Trophoblast cell (in vitro differentiated cells and primary cell): Measurements from ENCODE around the gene AOC2.
"Not testable (repeated sequence)": the region's sequence is repeated elsewhere in the genome, so short reads cannot be mapped to it uniquely, and the experiment has no call there.

Source experiments
- DNase-seq, 2 donors: peaks; one replicate each; pipeline ENCODE4 v3.0.0-alpha.2; 2016
- H2AFZ ChIP-seq: 2 replicates; pipeline ENCODE4 v1.6.1; 2013; ENCODE audit warnings: low read length, moderate library complexity, mild to moderate bottlenecking; ENCODE audit not compliant: insufficient read depth, poor library complexity
- H2AK5ac ChIP-seq: 2 replicates; pipeline ENCODE4 v1.6.1; 2013; ENCODE audit warnings: mild to moderate bottlenecking, low read length
- H2BK120ac ChIP-seq: 2 replicates; pipeline ENCODE4 v1.6.1; 2013; ENCODE audit warnings: low read length, mild to moderate bottlenecking, moderate library complexity; ENCODE audit not compliant: insufficient read depth, poor library complexity
- H2BK12ac ChIP-seq: 2 replicates; pipeline ENCODE4 v1.6.1; 2013; ENCODE audit warnings: mild to moderate bottlenecking, low read length, moderate library complexity
- H2BK5ac ChIP-seq: 2 replicates; pipeline ENCODE4 v1.6.1; 2013; ENCODE audit warnings: low read length, low read depth, moderate library complexity, mild to moderate bottlenecking; ENCODE audit not compliant: poor library complexity
- H3K14ac ChIP-seq: 2 replicates; pipeline ENCODE4 v1.6.1; 2013; ENCODE audit warnings: mild to moderate bottlenecking, low read length
- H3K18ac ChIP-seq: 2 replicates; pipeline ENCODE4 v1.6.1; 2013; ENCODE audit warnings: mild to moderate bottlenecking, low read length
- H3K23ac ChIP-seq: 2 replicates; pipeline ENCODE4 v1.6.1; 2013; ENCODE audit warnings: low read length
- H3K27ac ChIP-seq: 2 replicates; pipeline ENCODE4 v1.5.1; 2013; ENCODE audit warnings: low read depth, mild to moderate bottlenecking, inconsistent platforms, low read length, moderate library complexity
- H3K27me3 ChIP-seq: 2 replicates; pipeline ENCODE4 v1.6.1; 2013; ENCODE audit warnings: inconsistent platforms, mild to moderate bottlenecking, low read length, moderate library complexity; ENCODE audit not compliant: insufficient read depth
- H3K36me3 ChIP-seq, 2 experiments: 1 replicate in 1 of 2; 2 replicates in 1 of 2; pipeline ENCODE4 v1.6.1; 2013; ENCODE audit warnings: low read length in 2 of 2, mild to moderate bottlenecking in 2 of 2, moderate library complexity in 1 of 2; ENCODE audit not compliant: insufficient read depth in 2 of 2, control insufficient read depth in 1 of 2
- H3K4ac ChIP-seq: 2 replicates; pipeline ENCODE4 v1.6.1; 2013; ENCODE audit warnings: low read depth, mild to moderate bottlenecking, low read length, moderate library complexity
- H3K4me1 ChIP-seq, 2 experiments: 1 replicate in 1 of 2; 2 replicates in 1 of 2; pipeline ENCODE4 v1.6.1; 2013; ENCODE audit warnings: low read length in 2 of 2, mild to moderate bottlenecking in 2 of 2, moderate library complexity in 1 of 2; ENCODE audit not compliant: insufficient read depth in 2 of 2, control insufficient read depth in 1 of 2
- H3K4me2 ChIP-seq: 2 replicates; pipeline ENCODE4 v1.6.1; 2013; ENCODE audit warnings: inconsistent platforms, mild to moderate bottlenecking, low read length, moderate library complexity
- H3K4me3 ChIP-seq: 2 replicates; pipeline ENCODE4 v1.5.1; 2013; ENCODE audit warnings: mild to moderate bottlenecking, low read depth, low read length, inconsistent platforms
- H3K79me1 ChIP-seq: one replicate; pipeline ENCODE4 v1.6.1; 2013; ENCODE audit warnings: low read length
- H3K79me2 ChIP-seq: 2 replicates; pipeline ENCODE4 v1.6.1; 2013; ENCODE audit warnings: low read length, mild to moderate bottlenecking; ENCODE audit not compliant: control insufficient read depth, insufficient read depth, poor library complexity
- H3K9ac ChIP-seq: 2 replicates; pipeline ENCODE4 v1.6.1; 2013; ENCODE audit warnings: mild to moderate bottlenecking, low read length
- H3K9me3 ChIP-seq: 2 replicates; pipeline ENCODE4 v1.6.1; 2013; ENCODE audit warnings: low read depth, mild to moderate bottlenecking, control low read depth, inconsistent platforms, low read length; ENCODE audit not compliant: insufficient read depth
- H4K12ac ChIP-seq: 2 replicates; pipeline ENCODE4 v1.6.1; 2013; ENCODE audit warnings: low read depth, mild to moderate bottlenecking, low read length, moderate library complexity
- H4K8ac ChIP-seq: 2 replicates; pipeline ENCODE4 v1.6.1; 2013; ENCODE audit warnings: low read depth, mild to moderate bottlenecking, low read length, moderate library complexity
- H4K91ac ChIP-seq: one replicate; pipeline ENCODE4 v1.6.1; 2013; ENCODE audit warnings: low read depth, mild to moderate bottlenecking, low read length, moderate library complexity
- WGBS: extraction: QIAGEN DNeasy Blood & Tissue Kit; methylation state at CpG from one replicate; pipeline ENCODE4 v1.1.7; 2013; ENCODE audit warnings: missing lambda C conversion rate; ENCODE audit not compliant: insufficient read length, insufficient coverage; ENCODE audit errors: extremely low coverage; 5-methylcytosine and 5-hydroxymethylcytosine counted together

AOC2 gene

GRCh38 chr17:42872251-42872965 is 28.0 kb downstream of the AOC2 start:
- Histone ChIP-seq H2BK12ac (no peak overlapping the region), H3K23ac (no peak overlapping the region), H3K27ac (no peak overlapping the region)

GRCh38 chr17:42873315-42873714 is 28.9 kb downstream of the AOC2 start:
- no peak overlapping the region for H3K4me3 ChIP-seq
- H4K12ac ChIP-seq: no peak overlapping the region
- H3K14ac ChIP-seq: no peak overlapping the region
- no peak overlapping the region for H4K91ac ChIP-seq
- peaks cover 4% of the 10 kb centered on the region for H3K9me3 ChIP-seq
- H3K4ac ChIP-seq: no peak overlapping the region
- WGBS: no CpG with 5 or more reads among the region's 6 CpGs
- H3K18ac ChIP-seq: no peak overlapping the region
- H3K4me1 ChIP-seq: peaks cover 0 to 3% of the 10 kb centered on the region in 2 experiments
- no peak for DNase-seq
- no peak overlapping the region for H4K8ac ChIP-seq
- H3K27ac ChIP-seq: no peak overlapping the region
- H2AK5ac ChIP-seq: no peak overlapping the region
- H2BK12ac ChIP-seq: no peak overlapping the region
- no peaks in the 10 kb centered on the region for H3K36me3 ChIP-seq
- no peaks in the 10 kb centered on the region for H3K79me1 ChIP-seq
- no peaks in the 10 kb centered on the region for H3K79me2 ChIP-seq
- no peak overlapping the region for H3K23ac ChIP-seq
- H2AFZ ChIP-seq: no peak overlapping the region
- H2BK5ac ChIP-seq: no peak overlapping the region
- H3K27me3 ChIP-seq: peaks cover 2% of the 10 kb centered on the region
- H2BK120ac ChIP-seq: no peak overlapping the region
- no peak overlapping the region for H3K9ac ChIP-seq
- no peak overlapping the region for H3K4me2 ChIP-seq

More at GRCh38 chr17:42872251-42872965, 28.0 kb downstream of the AOC2 start:
- no peaks in the 10 kb centered on the region for H3K36me3 ChIP-seq
- H3K14ac ChIP-seq: no peak overlapping the region
- H3K4me3 ChIP-seq: no peak overlapping the region
- no peak overlapping the region for H4K8ac ChIP-seq
- no peaks in the 10 kb centered on the region for H3K79me1 ChIP-seq
- H3K9me3 ChIP-seq: peaks cover 4% of the 10 kb centered on the region
- no peak overlapping the region for H4K91ac ChIP-seq
- H4K12ac ChIP-seq: no peak overlapping the region
- H2BK5ac ChIP-seq: no peak overlapping the region
- no peak overlapping the region for H3K4ac ChIP-seq
- DNase-seq: peak; percentile 35 to 52
- H3K79me2 ChIP-seq: no peaks in the 10 kb centered on the region
- no CpG with 5 or more reads among the region's 13 CpGs for WGBS
- no peaks in the 10 kb centered on the region for H3K4me1 ChIP-seq
- H2BK120ac ChIP-seq: no peak overlapping the region
- no peaks in the 10 kb centered on the region for H3K27me3 ChIP-seq
- H3K4me2 ChIP-seq: no peak overlapping the region
- no peak overlapping the region for H3K9ac ChIP-seq
- H2AK5ac ChIP-seq: no peak overlapping the region
- H3K18ac ChIP-seq: no peak overlapping the region
- no peak overlapping the region for H2AFZ ChIP-seq

DNA sequence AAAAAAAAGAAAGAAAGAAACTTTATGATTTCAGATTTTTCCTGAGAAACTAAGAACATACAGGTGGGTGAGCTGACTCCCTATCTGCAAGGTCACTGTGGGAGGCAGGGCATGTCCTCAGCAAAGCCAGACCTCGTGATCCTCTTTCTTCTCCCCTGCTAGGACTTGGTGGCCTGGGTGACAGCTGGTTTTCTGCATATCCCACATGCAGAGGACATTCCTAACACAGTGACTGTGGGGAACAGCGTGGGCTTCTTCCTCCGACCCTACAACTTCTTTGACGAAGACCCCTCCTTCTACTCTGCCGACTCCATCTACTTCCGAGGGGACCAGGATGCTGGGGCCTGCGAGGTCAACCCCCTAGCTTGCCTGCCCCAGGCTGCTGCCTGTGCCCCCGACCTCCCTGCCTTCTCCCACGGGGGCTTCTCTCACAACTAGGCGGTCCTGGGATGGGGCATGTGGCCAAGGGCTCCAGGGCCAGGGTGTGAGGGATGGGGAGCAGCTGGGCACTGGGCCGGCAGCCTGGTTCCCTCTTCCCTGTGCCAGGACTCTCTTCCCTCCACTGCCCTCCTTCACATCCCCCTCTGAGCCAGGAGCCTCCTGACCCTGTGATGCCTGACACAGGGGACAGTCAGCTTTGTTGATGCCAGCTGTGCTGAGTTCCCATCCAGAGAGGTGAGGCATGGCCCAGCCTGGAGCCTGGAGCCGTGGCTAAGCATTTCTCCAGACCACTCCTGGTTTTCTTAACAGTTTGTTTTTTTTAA is 29.7 kb downstream of the AOC2 start:
- H4K12ac ChIP-seq, H3K27me3 ChIP-seq, H2AFZ ChIP-seq, H3K18ac ChIP-seq, H3K9ac ChIP-seq, H3K79me1 ChIP-seq, H2BK120ac ChIP-seq, H3K27ac ChIP-seq, H2AK5ac ChIP-seq, H3K4me1 ChIP-seq, H3K23ac ChIP-seq, H2BK5ac ChIP-seq, H3K14ac ChIP-seq, H3K4ac ChIP-seq, H3K79me2 ChIP-seq, H4K8ac ChIP-seq, H2BK12ac ChIP-seq, DNase-seq, H3K4me2 ChIP-seq, H3K4me3 ChIP-seq, H4K91ac ChIP-seq, H3K9me3 ChIP-seq, H3K36me3 ChIP-seq: not testable (repeated sequence)
- WGBS: no CpG with 5 or more reads among the region's 12 CpGs

DNA sequence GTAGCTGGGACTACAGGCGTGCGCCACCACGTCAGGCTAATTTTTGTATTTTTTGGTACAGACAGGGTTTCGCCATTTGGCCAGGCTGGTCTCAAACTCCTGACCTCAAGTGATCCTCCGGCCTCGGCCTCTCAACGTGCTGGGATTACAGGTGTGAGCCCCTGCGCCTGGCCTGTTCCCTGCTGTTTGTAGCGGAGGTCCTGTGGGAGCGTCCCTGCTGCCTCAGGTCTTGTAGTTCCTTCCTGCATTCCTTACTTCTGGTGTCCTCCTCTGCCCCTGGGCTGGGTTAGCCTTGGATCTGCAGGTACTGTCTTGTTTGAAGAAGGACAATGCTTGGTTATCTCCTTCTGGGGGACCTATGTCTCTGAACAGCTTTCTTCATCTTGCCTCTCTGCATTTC is 32.7 kb downstream of the AOC2 start:
- H3K9me3 ChIP-seq: no peaks in the 10 kb centered on the region
- H3K23ac ChIP-seq: no peak overlapping the region
- no peak overlapping the region for H2BK12ac ChIP-seq
- no peak overlapping the region for H2BK5ac ChIP-seq
- H3K27ac ChIP-seq: no peak overlapping the region
- H2AFZ ChIP-seq: no peak overlapping the region
- no peak overlapping the region for H2AK5ac ChIP-seq
- H3K4me3 ChIP-seq: no peak overlapping the region
- H2BK120ac ChIP-seq: no peak overlapping the region
- H3K4me2 ChIP-seq: no peak overlapping the region
- WGBS: no CpG with 5 or more reads among the region's 10 CpGs
- H3K79me2 ChIP-seq: no peaks in the 10 kb centered on the region
- DNase-seq: peak in 1 of 2 donors; percentile 3
- H4K12ac ChIP-seq: no peak overlapping the region
- peaks cover 2% of the 10 kb centered on the region for H3K27me3 ChIP-seq
- H4K91ac ChIP-seq: no peak overlapping the region
- no peak overlapping the region for H3K18ac ChIP-seq
- peaks cover 0 to 5% of the 10 kb centered on the region in 2 experiments for H3K4me1 ChIP-seq
- no peak overlapping the region for H3K9ac ChIP-seq
- no peaks in the 10 kb centered on the region for H3K79me1 ChIP-seq
- H3K36me3 ChIP-seq: no peaks in the 10 kb centered on the region
- H3K14ac ChIP-seq: no peak overlapping the region
- H4K8ac ChIP-seq: no peak overlapping the region
- H3K4ac ChIP-seq: no peak overlapping the region
